GM06990 (cell line): ENCODE data around the gene PGAP3.
"Not testable (repeated sequence)": the region's sequence is repeated elsewhere in the genome, so short reads cannot be mapped to it uniquely, and the experiment has no call there.

ENCODE experiments used
- DNase-seq: peaks from one replicate; pipeline ENCODE4 v3.0.0-alpha.2; 2011; ENCODE audit not compliant: insufficient read length; ENCODE audit errors: extremely low read depth
- H3K27me3 ChIP-seq: replicated peaks from 2 replicates; pipeline ENCODE4 v1.6.0; 2011; ENCODE audit warnings: low read length; ENCODE audit not compliant: control insufficient read depth, insufficient read depth
- H3K36me3 ChIP-seq: 2 replicates; pipeline ENCODE4 v1.5.1; 2011; ENCODE audit warnings: low read length; ENCODE audit not compliant: control insufficient read depth, insufficient read depth
- H3K4me3 ChIP-seq: replicated peaks from 2 replicates; pipeline ENCODE4 v1.5.1; 2011; ENCODE audit warnings: low read depth, mild to moderate bottlenecking, control low read depth, low read length
- TF ChIP-seq, protein P1 (sequence below): IDR thresholded peaks from 2 replicates; pipeline ENCODE4 v1.5.1; 2011; ENCODE audit warnings: low read length, control low read depth, mild to moderate bottlenecking, inconsistent platforms; ENCODE audit not compliant: insufficient read depth, poor library complexity, severe bottlenecking

The PGAP3 gene

DNA sequence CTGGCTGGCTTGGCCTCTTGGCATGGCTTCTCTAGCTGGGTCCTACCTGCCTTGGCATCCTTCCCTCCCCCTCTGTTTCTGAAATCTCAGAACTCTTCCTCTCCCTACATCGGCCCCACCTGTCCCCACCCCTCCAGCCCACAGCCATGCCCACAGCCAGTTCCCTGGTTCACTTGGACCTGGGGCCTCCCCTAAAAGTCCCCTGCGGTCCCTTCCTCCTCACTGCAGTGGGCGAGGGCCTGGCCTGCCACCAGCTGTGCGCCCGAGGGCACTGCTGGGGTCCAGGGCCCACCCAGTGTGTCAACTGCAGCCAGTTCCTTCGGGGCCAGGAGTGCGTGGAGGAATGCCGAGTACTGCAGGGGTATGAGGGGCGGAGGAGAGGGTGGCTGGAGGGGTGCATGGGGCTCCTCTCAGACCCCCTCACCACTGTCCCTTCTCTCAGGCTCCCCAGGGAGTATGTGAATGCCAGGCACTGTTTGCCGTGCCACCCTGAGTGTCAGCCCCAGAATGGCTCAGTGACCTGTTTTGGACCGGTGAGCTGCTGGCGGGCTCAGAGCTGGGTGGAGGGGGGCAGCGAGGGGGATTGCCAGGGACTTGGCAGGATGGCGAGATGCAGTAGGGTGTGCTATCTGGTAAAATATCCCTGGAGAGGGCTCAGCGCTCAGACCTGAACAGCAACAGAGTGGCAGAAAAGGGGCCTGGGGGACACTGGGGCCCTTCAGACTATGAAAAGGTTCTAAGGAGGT is 28.4 kb upstream of the PGAP3 start:
- H3K27me3 ChIP-seq: no peaks in the 10 kb centered on the region
- DNase-seq: no peak
- no peak overlapping the region for H3K4me3 ChIP-seq
- H3K36me3 ChIP-seq: no peaks in the 10 kb centered on the region
- TF ChIP-seq, protein P1, sequence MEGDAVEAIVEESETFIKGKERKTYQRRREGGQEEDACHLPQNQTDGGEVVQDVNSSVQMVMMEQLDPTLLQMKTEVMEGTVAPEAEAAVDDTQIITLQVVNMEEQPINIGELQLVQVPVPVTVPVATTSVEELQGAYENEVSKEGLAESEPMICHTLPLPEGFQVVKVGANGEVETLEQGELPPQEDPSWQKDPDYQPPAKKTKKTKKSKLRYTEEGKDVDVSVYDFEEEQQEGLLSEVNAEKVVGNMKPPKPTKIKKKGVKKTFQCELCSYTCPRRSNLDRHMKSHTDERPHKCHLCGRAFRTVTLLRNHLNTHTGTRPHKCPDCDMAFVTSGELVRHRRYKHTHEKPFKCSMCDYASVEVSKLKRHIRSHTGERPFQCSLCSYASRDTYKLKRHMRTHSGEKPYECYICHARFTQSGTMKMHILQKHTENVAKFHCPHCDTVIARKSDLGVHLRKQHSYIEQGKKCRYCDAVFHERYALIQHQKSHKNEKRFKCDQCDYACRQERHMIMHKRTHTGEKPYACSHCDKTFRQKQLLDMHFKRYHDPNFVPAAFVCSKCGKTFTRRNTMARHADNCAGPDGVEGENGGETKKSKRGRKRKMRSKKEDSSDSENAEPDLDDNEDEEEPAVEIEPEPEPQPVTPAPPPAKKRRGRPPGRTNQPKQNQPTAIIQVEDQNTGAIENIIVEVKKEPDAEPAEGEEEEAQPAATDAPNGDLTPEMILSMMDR: no peak

DNA sequence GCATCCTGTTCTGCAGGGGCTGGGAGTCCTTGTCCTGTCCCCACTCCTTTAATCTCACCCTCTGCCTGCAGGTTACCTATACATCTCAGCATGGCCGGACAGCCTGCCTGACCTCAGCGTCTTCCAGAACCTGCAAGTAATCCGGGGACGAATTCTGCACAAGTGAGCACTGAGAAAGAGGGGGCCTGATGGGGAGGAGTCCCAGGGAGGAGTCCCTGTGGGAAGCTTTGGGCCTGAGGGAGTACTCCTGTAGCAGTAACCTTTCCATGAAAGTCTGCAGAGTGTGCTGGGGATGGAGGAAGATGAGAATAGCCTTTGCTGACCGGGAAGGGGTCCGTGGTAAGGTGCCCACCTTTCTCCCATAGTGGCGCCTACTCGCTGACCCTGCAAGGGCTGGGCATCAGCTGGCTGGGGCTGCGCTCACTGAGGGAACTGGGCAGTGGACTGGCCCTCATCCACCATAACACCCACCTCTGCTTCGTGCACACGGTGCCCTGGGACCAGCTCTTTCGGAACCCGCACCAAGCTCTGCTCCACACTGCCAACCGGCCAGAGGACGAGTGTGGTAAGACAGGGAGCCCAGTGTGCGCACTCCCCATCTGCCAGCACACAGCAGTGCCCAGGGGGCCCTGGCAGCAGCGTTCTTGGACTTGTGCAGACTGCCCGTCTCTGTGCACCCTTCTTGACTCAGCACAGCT is 27.7 kb upstream of the PGAP3 start:
- no peak for DNase-seq
- Histone ChIP-seq H3K4me3 (no peak overlapping the region), H3K27me3 (no peaks in the 10 kb centered on the region), H3K36me3 (no peaks in the 10 kb centered on the region)
- TF ChIP-seq, protein P1: no peak

DNA sequence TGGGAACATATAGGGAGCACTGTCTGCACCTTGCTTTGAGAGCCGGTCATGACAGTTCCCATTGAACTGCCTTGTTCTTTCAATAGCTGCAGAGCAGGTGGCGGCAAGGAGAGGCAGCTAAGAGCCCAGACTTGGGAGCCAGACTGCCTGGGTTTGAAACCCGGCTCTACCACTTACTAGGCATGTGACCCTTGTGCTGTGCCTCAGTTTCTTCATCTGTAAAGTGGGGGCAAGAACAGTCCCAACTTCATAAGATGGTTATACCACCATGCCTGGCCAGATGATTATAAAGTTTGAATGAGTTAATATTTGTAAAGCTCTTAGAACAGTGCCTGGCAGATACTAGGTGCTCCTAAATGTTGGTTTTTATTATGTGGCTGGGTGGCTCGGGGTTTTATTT is 26.4 kb upstream of the PGAP3 start:
- TF ChIP-seq, protein P1: no peak
- Histone ChIP-seq H3K4me3 (no peak overlapping the region), H3K27me3 (no peaks in the 10 kb centered on the region), H3K36me3 (no peaks in the 10 kb centered on the region)
- no peak for DNase-seq

DNA sequence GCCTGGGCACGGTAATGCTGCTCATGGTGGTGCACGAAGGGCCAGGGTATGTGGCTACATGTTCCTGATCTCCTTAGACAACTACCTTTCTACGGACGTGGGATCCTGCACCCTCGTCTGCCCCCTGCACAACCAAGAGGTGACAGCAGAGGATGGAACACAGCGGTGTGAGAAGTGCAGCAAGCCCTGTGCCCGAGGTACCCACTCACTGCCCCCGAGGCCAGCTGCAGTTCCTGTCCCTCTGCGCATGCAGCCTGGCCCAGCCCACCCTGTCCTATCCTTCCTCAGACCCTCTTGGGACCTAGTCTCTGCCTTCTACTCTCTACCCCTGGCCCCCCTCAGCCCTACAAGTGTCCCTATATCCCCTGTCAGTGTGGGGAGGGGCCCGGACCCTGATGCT is 24.0 kb upstream of the PGAP3 start:
- H3K27me3 ChIP-seq: no peaks in the 10 kb centered on the region
- no peak overlapping the region for H3K4me3 ChIP-seq
- DNase-seq: no peak
- TF ChIP-seq, protein P1: no peak
- H3K36me3 ChIP-seq: no peaks in the 10 kb centered on the region

DNA sequence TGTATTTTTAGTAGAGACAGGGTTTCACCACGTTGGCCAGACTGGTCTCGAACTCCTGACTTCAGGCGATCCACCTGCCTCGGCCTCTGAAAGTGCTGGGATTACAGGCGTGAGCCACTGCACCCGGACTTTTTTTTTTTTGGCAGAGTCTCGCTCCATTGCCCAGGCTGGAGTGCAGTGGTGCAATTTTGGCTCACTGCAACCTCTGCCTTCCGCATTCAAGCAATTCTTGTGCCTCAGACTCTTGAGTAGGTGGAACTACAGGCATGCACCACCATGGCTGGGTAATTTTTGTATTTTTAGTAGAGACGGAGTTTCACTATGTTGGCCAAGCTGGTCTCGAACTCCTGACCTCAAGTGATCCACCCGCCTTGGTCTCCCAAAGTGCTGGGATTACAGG is 23.2 kb upstream of the PGAP3 start:
- not testable (repeated sequence) for H3K36me3 ChIP-seq, H3K27me3 ChIP-seq, DNase-seq, H3K4me3 ChIP-seq
